ENCODE data around the gene EPHA5. TPM values are rescaled to one million over a fixed set of nuclear protein-coding genes. Genes with fewer than 3 reads are reported as not detected.
"Not testable (repeated sequence)": the region's sequence is repeated elsewhere in the genome, so short reads cannot be mapped to it uniquely, and the experiment has no call there.

EPHA5 gene
- total RNA-seq, 1 donor from 2014 or later: 0.86 TPM

DNA sequence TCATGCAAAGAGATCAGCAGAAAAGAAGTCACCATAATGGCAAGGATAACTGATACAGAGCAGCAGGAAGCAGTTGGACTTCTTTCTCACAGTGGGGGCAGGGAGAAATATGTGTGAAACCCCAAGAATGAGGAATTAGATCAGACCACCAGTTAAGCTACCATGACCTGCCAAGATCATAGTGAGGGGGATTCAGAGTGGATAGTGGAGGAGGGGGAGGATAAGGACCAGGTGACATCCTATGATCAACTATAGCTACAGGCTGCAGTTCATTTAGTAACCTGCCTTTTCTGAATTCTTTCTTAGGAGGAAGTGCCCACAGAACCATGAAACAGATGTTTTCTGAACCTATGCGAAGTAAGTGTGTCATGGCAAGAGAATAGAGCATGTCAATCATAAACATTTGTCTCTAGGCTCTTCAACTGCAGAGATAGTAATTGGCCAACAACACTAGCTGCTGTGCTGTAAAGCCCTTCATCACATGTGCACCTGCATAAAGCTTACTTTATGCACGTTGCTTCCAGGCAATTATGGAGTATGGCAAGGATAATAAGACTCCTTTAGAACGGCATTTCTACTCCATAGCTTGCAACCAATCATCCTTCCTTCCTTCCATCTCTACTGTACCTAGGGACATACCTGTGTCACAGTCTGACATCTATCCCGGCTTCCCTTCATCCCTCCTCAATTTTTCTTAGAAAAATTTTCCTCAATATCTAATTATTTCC, 329.7 kb downstream of the EPHA5 start:
- no peak for TF ChIP-seq CTCF (conservative IDR thresholded peaks at IDR 0.05; ENCODE audit: low read depth, low read length)
- H3K4me3 ChIP-seq (ENCODE audit: low read depth, low read length): no peak overlapping the region
- DNase-seq (ENCODE audit: low read depth): no peak

GRCh38 chr4:65337371-65337770, 332.9 kb downstream of the EPHA5 start:
- TF ChIP-seq CTCF (conservative IDR thresholded peaks at IDR 0.05; ENCODE audit: low read depth, low read length): no peak
- no peak for DNase-seq (ENCODE audit: low read depth)
- H3K4me3 ChIP-seq (ENCODE audit: low read depth, low read length): no peak overlapping the region

DNA sequence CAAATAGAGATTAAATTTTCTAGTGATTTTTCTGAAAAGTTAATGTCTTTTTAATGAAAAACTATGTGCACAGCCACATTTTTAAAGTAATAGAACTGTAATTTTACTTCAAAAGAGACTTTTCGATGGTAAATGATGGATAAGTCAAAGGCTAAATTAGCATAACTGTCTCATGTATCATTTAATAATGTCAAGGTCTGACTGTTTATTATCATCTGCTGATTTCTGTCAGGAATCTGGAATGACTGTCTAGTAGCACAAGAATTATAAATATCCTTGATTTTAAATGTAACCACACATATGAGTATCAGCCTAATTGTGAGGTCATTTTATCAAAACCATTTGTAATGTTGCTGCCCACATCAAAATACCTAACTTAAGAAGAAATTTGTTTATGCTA, 333.8 kb downstream of the EPHA5 start:
- TF ChIP-seq CTCF (conservative IDR thresholded peaks at IDR 0.05; ENCODE audit: low read depth, low read length): no peak
- H3K4me3 ChIP-seq (ENCODE audit: low read depth, low read length): no peak overlapping the region

DNA sequence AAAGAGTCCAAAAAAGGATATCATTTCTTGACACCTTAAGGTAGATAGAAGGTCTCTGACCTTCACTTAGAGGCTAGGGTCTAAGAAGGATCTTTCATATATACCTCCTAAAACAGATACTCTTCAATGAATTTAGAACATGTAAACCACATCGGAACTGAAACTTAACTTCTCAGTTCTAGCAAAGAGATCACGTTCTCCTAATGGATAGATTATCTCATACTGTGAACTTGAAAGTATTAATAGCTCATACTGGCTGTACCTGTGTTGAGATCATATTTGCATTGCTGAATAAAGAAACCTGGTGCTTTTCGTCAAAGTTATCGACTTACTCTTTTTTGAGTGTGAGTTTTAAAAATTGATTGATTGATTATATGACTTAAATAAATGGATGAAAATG, 353.8 kb downstream of the EPHA5 start:
- H3K4me3 ChIP-seq (ENCODE audit: low read depth, low read length): no peak overlapping the region
- DNase-seq (ENCODE audit: low read depth): no peak
- no peak for TF ChIP-seq CTCF (conservative IDR thresholded peaks at IDR 0.05; ENCODE audit: low read depth, low read length)

More for the DNA sequence above, 333.8 kb downstream of the EPHA5 start:
- DNase-seq (ENCODE audit: low read depth): no peak

GRCh38 chr4:65311120-65311519, 359.2 kb downstream of the EPHA5 start:
- H3K4me3 ChIP-seq (ENCODE audit: low read depth, low read length): no peak overlapping the region
- DNase-seq (ENCODE audit: low read depth): no peak
- no peak for TF ChIP-seq CTCF (conservative IDR thresholded peaks at IDR 0.05; ENCODE audit: low read depth, low read length)

DNA sequence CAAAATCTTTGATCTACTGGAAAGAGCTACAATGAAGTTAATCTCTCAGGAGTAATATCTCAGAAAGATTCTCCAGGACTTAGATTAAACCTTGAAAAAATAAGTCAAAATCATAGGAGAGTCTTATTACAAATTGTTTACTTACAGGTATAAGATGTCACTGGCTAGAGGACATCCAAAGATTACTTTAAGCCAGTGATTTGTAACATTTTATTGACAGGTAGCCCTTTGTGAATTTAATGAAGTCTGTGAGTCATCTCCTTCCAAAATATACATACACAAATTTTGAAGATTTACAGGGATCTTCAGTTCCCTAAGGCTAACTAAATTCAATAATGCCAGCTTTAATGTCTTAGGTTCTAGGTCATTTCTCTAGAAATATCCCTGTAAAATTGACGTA, 359.7 kb downstream of the EPHA5 start:
- no peak for DNase-seq (ENCODE audit: low read depth)
- no peak for TF ChIP-seq CTCF (conservative IDR thresholded peaks at IDR 0.05; ENCODE audit: low read depth, low read length)

DNA sequence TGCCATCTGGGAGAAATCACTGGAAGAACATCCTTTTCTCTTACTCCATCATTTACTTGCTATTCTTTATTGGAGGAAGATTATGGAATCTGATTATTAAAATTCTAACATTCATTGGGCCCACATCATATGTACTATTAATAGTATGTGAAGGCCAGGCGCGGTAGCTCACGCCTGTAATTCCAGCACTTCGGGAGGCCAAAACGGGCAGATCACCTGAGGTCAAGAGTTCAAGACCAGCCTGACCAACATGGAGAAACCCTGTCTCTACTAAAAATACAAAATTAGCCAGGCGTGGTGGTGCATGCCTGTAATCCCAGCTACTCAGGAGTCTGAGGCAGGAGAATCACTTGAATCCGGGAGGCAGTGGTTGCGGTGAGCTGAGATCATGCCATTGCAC, 361.7 kb downstream of the EPHA5 start:
- H3K4me3 ChIP-seq (ENCODE audit: low read depth, low read length); DNase-seq (ENCODE audit: low read depth): not testable (repeated sequence)

More for the DNA sequence above, 359.7 kb downstream of the EPHA5 start:
- H3K4me3 ChIP-seq (ENCODE audit: low read depth, low read length): no peak overlapping the region
